Measurements from ENCODE around the gene OCRL.

- TF ChIP-seq CTCF (IDR thresholded peaks at IDR 0.05): no peak
- no peak for TF ChIP-seq POLR2A (IDR thresholded peaks at IDR 0.05)
Observed at GRCh38 chrX:129629837-129630236, 89.8 kb downstream of the OCRL start.
